GM23248 (cell line): ENCODE results near the gene METRNL.

ENCODE experiments used
- EZH2 ChIP-seq: fragments of 200-600 bp; sonication (generic); IDR thresholded peaks from 2 replicates; pipeline ENCODE4 v1.6.1; 2018; ENCODE audit warnings: antibody characterized with exemption, mild to moderate bottlenecking; ENCODE audit not compliant: insufficient read depth, poor library complexity, severe bottlenecking
- EZH2phosphoT487 ChIP-seq: fragments of 200-600 bp; sonication (generic); IDR thresholded peaks from 2 replicates; pipeline ENCODE4 v1.6.1; 2018; ENCODE audit warnings: antibody characterized with exemption, moderate library complexity, mild to moderate bottlenecking, low read depth; ENCODE audit not compliant: insufficient read depth

GRCh38 chr17:83094291-83094690 is 14.9 kb downstream of the METRNL start:
- TF ChIP-seq EZH2phosphoT487 (no peak), EZH2 (no peak)
